HEK293 (cell line): ENCODE data around the gene UROC1.

Experiments
- CTCF ChIA-PET: fragments of 350-600 bp; formaldehyde crosslinking; extraction: SDS; loops from one replicate; lab custom pipeline; 2021; ENCODE audit warnings: antibody characterized with exemption; lab: Yijun Ruan, JAX
- POLR2A ChIA-PET: fragments of 300-600 bp; formaldehyde crosslinking; extraction: SDS; loops from one replicate; lab custom pipeline; 2020; ENCODE audit warnings: antibody characterized with exemption, inconsistent platforms; lab: Yijun Ruan, JAX
- H3K27ac ChIP-seq: fragments of 200-500 bp; sonication (Bioruptor generic); 2 replicates; pipeline ENCODE4 v1.5.1; 2014; ENCODE audit warnings: low read depth, low read length, control low read depth, inconsistent platforms; ENCODE audit errors: extremely low read depth
- H3K36me3 ChIP-seq, 2 experiments: fragments of 200-500 bp in 1 of 2; sonication (Bioruptor generic) in 1 of 2; 1 replicate in 1 of 2; 2 replicates in 1 of 2; pipeline ENCODE4 v1.5.1; 2014 to 2017; ENCODE audit warnings: inconsistent platforms in 2 of 2, low read length in 2 of 2; ENCODE audit not compliant: control insufficient read depth in 2 of 2, insufficient read depth in 1 of 2
- H3K4me1 ChIP-seq: fragments of 200-500 bp; sonication (Bioruptor generic); 2 replicates; pipeline ENCODE4 v1.5.1; 2014; ENCODE audit warnings: mild to moderate bottlenecking, low read length, inconsistent platforms; ENCODE audit not compliant: control insufficient read depth, insufficient read depth
- H3K4me3 ChIP-seq: 2 replicates; pipeline ENCODE4 v1.5.1; 2011; ENCODE audit warnings: low read depth, mild to moderate bottlenecking, control low read depth, low read length, moderate library complexity
- H3K9me3 ChIP-seq: fragments of 200-500 bp; sonication (Bioruptor generic); 2 replicates; pipeline ENCODE4 v1.5.1; 2014; ENCODE audit warnings: low read depth, low read length, inconsistent platforms; ENCODE audit not compliant: control insufficient read depth, insufficient read depth
- BCL11B ChIP-seq: fragments of 450-650 bp; formaldehyde crosslinking; IDR thresholded peaks from 2 replicates; pipeline ENCODE4 v1.5.1; 2016; ENCODE audit warnings: low read depth, missing biosample characterization, missing genetic modification characterization
- EGR2 ChIP-seq: fragments of 450-650 bp; formaldehyde crosslinking; IDR thresholded peaks from 2 replicates; pipeline ENCODE4 v1.5.1; 2016; ENCODE audit warnings: low read depth, missing biosample characterization, missing genetic modification characterization
- IKZF3 ChIP-seq: fragments of 450-650 bp; IDR thresholded peaks from 2 replicates; pipeline ENCODE4 v1.5.0; 2018; ENCODE audit warnings: missing biosample characterization, mild to moderate bottlenecking, missing genetic modification characterization, moderate library complexity
- KLF7 ChIP-seq: fragments of 450-650 bp; formaldehyde crosslinking; IDR thresholded peaks from 2 replicates; pipeline ENCODE4 v1.5.1; 2016; ENCODE audit warnings: missing biosample characterization, missing genetic modification characterization, borderline replicate concordance
- PRDM10 ChIP-seq: fragments of 450-650 bp; formaldehyde crosslinking; IDR thresholded peaks from 2 replicates; pipeline ENCODE4 v1.5.1; 2016; ENCODE audit warnings: missing biosample characterization, missing genetic modification characterization
- REPIN1 ChIP-seq: fragments of 450-650 bp; formaldehyde crosslinking; IDR thresholded peaks from 2 replicates; pipeline ENCODE4 v1.5.1; 2017; ENCODE audit warnings: missing biosample characterization, missing genetic modification characterization, low read depth
- SCRT2 ChIP-seq: fragments of 450-650 bp; formaldehyde crosslinking; IDR thresholded peaks from 2 replicates; pipeline ENCODE4 v1.5.1; 2016; ENCODE audit warnings: missing biosample characterization, missing genetic modification characterization
- SP7 ChIP-seq: fragments of 450-650 bp; formaldehyde crosslinking; IDR thresholded peaks from 2 replicates; pipeline ENCODE4 v1.5.1; 2016; ENCODE audit warnings: missing biosample characterization, missing genetic modification characterization
- ZBTB44 ChIP-seq: fragments of 450-650 bp; IDR thresholded peaks from 2 replicates; pipeline ENCODE4 v1.5.1; 2018; ENCODE audit warnings: missing biosample characterization, mild to moderate bottlenecking, missing genetic modification characterization
- ZBTB7A ChIP-seq: fragments of 450-650 bp; formaldehyde crosslinking; IDR thresholded peaks from 2 replicates; pipeline ENCODE4 v1.5.1; 2016; ENCODE audit warnings: low read depth, missing biosample characterization, missing genetic modification characterization
- ZNF114 ChIP-seq: fragments of 450-650 bp; formaldehyde crosslinking; IDR thresholded peaks from 2 replicates; pipeline ENCODE4 v1.5.0; 2017; ENCODE audit warnings: missing biosample characterization, missing genetic modification characterization
- ZNF140 ChIP-seq: fragments of 450-650 bp; formaldehyde crosslinking; IDR thresholded peaks from 2 replicates; pipeline ENCODE4 v1.5.1; 2016; ENCODE audit warnings: missing biosample characterization, missing genetic modification characterization
- ZNF223 ChIP-seq: fragments of 450-650 bp; formaldehyde crosslinking; IDR thresholded peaks from 2 replicates; pipeline ENCODE4 v1.5.1; 2016; ENCODE audit warnings: missing biosample characterization, missing genetic modification characterization
- ZNF23 ChIP-seq: fragments of 450-650 bp; formaldehyde crosslinking; IDR thresholded peaks from 2 replicates; pipeline ENCODE4 v1.5.1; 2016; ENCODE audit warnings: missing biosample characterization, missing genetic modification characterization, borderline replicate concordance
- ZNF274 ChIP-seq, 2 experiments: fragments of 200-500 bp in 1 of 2; fragments of 450-650 bp in 1 of 2; sonication (Bioruptor generic) in 1 of 2; formaldehyde crosslinking in 1 of 2; IDR thresholded peaks; 2 replicates each; pipeline versions ENCODE4 v1.5.1 to v1.6.1; 2014 to 2016; ENCODE audit warnings: borderline replicate concordance in 1 of 2, inconsistent platforms in 1 of 2, low read length in 1 of 2, missing biosample characterization in 1 of 2, missing genetic modification characterization in 1 of 2
- ZNF354C ChIP-seq: fragments of 450-650 bp; formaldehyde crosslinking; IDR thresholded peaks from 2 replicates; pipeline ENCODE4 v1.5.1; 2016; ENCODE audit warnings: missing biosample characterization, missing genetic modification characterization, low read depth, borderline replicate concordance
- ZNF394 ChIP-seq: fragments of 450-650 bp; formaldehyde crosslinking; IDR thresholded peaks from 2 replicates; pipeline ENCODE4 v1.5.1; 2016; ENCODE audit warnings: missing biosample characterization, missing genetic modification characterization, mild to moderate bottlenecking, moderate library complexity, borderline replicate concordance
- ZNF416 ChIP-seq: fragments of 450-650 bp; formaldehyde crosslinking; IDR thresholded peaks from 2 replicates; pipeline ENCODE4 v1.5.1; 2016; ENCODE audit warnings: missing biosample characterization, missing genetic modification characterization
- ZNF423 ChIP-seq: fragments of 450-650 bp; formaldehyde crosslinking; IDR thresholded peaks from 2 replicates; pipeline ENCODE4 v1.5.1; 2016; ENCODE audit warnings: missing biosample characterization, missing genetic modification characterization
- ZNF473 ChIP-seq: fragments of 450-650 bp; formaldehyde crosslinking; IDR thresholded peaks from 2 replicates; pipeline ENCODE4 v1.5.1; 2017; ENCODE audit warnings: missing biosample characterization, missing genetic modification characterization
- ZNF48 ChIP-seq: fragments of 450-650 bp; formaldehyde crosslinking; IDR thresholded peaks from 2 replicates; pipeline ENCODE4 v1.5.1; 2016; ENCODE audit warnings: missing biosample characterization, missing genetic modification characterization
- ZNF501 ChIP-seq: fragments of 450-650 bp; formaldehyde crosslinking; IDR thresholded peaks from 2 replicates; pipeline ENCODE4 v1.5.1; 2016; ENCODE audit warnings: missing biosample characterization, missing genetic modification characterization
- ZNF510 ChIP-seq: fragments of 450-650 bp; formaldehyde crosslinking; IDR thresholded peaks from 2 replicates; pipeline ENCODE4 v1.5.1; 2018; ENCODE audit warnings: mild to moderate bottlenecking, missing genetic modification characterization, missing biosample characterization; ENCODE audit not compliant: insufficient replicate concordance
- ZNF596 ChIP-seq: fragments of 450-650 bp; IDR thresholded peaks from 2 replicates; pipeline ENCODE4 v1.5.0; 2018; ENCODE audit warnings: missing biosample characterization, mild to moderate bottlenecking, missing genetic modification characterization, moderate library complexity
- ZNF621 ChIP-seq: fragments of 450-650 bp; formaldehyde crosslinking; IDR thresholded peaks from 2 replicates; pipeline ENCODE4 v1.5.1; 2017; ENCODE audit warnings: missing biosample characterization, missing genetic modification characterization
- ZNF777 ChIP-seq: fragments of 450-650 bp; formaldehyde crosslinking; IDR thresholded peaks from 2 replicates; pipeline ENCODE4 v1.5.1; 2017; ENCODE audit warnings: missing biosample characterization, missing genetic modification characterization, borderline replicate concordance
- ZNF792 ChIP-seq: fragments of 450-650 bp; formaldehyde crosslinking; IDR thresholded peaks from 2 replicates; pipeline ENCODE4 v1.5.1; 2016; ENCODE audit warnings: missing biosample characterization, missing genetic modification characterization
- ZNF843 ChIP-seq: fragments of 450-650 bp; formaldehyde crosslinking; IDR thresholded peaks from 2 replicates; pipeline ENCODE4 v1.5.1; 2016; ENCODE audit warnings: missing biosample characterization, missing genetic modification characterization

UROC1 gene

DNA sequence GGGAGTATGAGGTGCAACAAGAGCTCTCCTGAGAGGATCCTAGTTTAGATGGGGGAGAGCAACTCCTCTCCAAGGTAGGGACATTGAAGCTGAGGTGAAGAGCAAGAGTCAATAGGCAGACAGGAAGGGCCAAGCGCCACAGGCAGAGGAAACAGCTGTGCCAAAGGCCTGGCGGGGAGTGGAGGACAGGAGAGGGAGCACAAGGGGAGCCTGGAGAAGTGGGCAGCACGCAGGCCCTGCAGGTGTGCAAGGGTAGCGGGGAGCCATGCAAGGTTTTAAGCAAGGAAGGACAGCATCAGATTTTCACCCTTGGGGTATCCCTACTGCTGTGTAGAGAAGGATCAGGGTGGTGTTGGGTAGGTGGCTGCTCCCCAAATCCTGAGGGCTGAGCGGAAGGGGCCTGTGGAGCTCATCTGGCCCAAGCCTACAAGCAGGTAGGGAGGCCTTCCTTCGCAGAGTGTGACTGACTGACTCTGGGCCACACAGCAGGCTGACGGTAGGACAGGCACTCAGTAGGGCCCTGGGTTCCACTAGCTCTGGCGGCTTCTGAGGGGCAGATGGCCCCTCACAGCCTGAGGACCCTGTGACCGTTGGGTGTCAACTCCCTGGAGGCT, 19.6 kb upstream of the UROC1 start:
- CTCF ChIA-PET, result interaction anchor here (0.6 to 0.7 kb wide), 2 partner anchors 168 to 562 kb away, joined by 3 read pairs; no protein-coding TSS in a partner anchor
- H3K36me3 ChIP-seq, result no peaks in the 10 kb centered on the region
- H3K4me3 ChIP-seq, result no peak overlapping the region
- H3K4me1 ChIP-seq, result no peaks in the 10 kb centered on the region
- H3K27ac ChIP-seq, result no peak overlapping the region
- POLR2A ChIA-PET, result no interaction called here
- no peaks in the 10 kb centered on the region for H3K9me3 ChIP-seq
- TF ChIP-seq ZNF473 (no peak), ZNF223 (no peak), ZNF596 (tag by site-specific recombination) (no peak), ZNF501 (tag by site-specific recombination) (no peak), ZNF274 (IDR thresholded peaks at IDR 0.05; ENCODE audit: low read length) (no peak), ZNF274 (tag by site-specific recombination; IDR thresholded peaks at IDR 0.05; ENCODE audit: borderline replicate concordance) (no peak), ZNF621 (tag by site-specific recombination) (no peak), BCL11B (tag by site-specific recombination) (no peak), IKZF3 (no peak), EGR2 (no peak), ZNF140 (tag by site-specific recombination) (no peak), ZNF48 (no peak), ZBTB44 (tag by site-specific recombination) (no peak), KLF7 (no peak), ZNF843 (tag by site-specific recombination) (no peak)

GRCh38 chr3:126536126-126536525, 18.6 kb upstream of the UROC1 start:
- CTCF ChIA-PET, result no interaction called here
- no peak for TF ChIP-seq ZNF23
- TF ChIP-seq ZBTB7A (tag by site-specific recombination), result no peak
- TF ChIP-seq ZNF792 (tag by site-specific recombination), result no peak
- TF ChIP-seq SP7, result no peak
- TF ChIP-seq SCRT2 (tag by site-specific recombination), result no peak
- TF ChIP-seq ZNF114 (tag by site-specific recombination), result no peak
- no peak for TF ChIP-seq ZNF416 (tag by site-specific recombination)
- TF ChIP-seq REPIN1 (tag by site-specific recombination), result no peak
- TF ChIP-seq ZNF354C, result no peak
- no peak for TF ChIP-seq ZNF394 (tag by site-specific recombination)
- Histone ChIP-seq H3K36me3 (no peaks in the 10 kb centered on the region), H3K27ac (no peak overlapping the region), H3K4me3 (no peak overlapping the region), H3K4me1 (no peaks in the 10 kb centered on the region), H3K9me3 (no peaks in the 10 kb centered on the region)
- POLR2A ChIA-PET, result no interaction called here

GRCh38 chr3:126535636-126536035, 18.1 kb upstream of the UROC1 start:
- no peak overlapping the region for H3K4me3 ChIP-seq
- no peak for TF ChIP-seq ZNF510 (tag by site-specific recombination)
- TF ChIP-seq ZNF423 (tag by site-specific recombination), result no peak
- no peak for TF ChIP-seq ZNF777 (tag by site-specific recombination)
- no peak for TF ChIP-seq PRDM10 (tag by site-specific recombination)
- H3K9me3 ChIP-seq, result no peaks in the 10 kb centered on the region
- H3K27ac ChIP-seq, result no peak overlapping the region
- ChIA-PET CTCF (no interaction called here), POLR2A (no interaction called here)
- H3K36me3 ChIP-seq, result no peaks in the 10 kb centered on the region
- H3K4me1 ChIP-seq, result no peaks in the 10 kb centered on the region
